CD1c-positive myeloid dendritic cell (primary cell): ENCODE results near the gene TMSB4X.

Source experiments
- DNase-seq: peaks from one replicate; pipeline ENCODE4 v3.0.0-alpha.2; 2016; ENCODE audit errors: extremely low spot score

Gene TMSB4X

GRCh38 chrX:13023979-13024378 lies 49.1 kb downstream of the TMSB4X start:
- DNase-seq: no peak

GRCh38 chrX:13024986-13025385 lies 50.1 kb downstream of the TMSB4X start:
- DNase-seq: no peak
